ENCODE data around the gene CACNB4.
A peak's percentile ranks its signal among the peaks of the same experiment; 100 is the strongest.

CACNB4 gene

GRCh38 chr2:151815821-151816489 is 282.9 kb downstream of the CACNB4 start:
- no peak overlapping the region for H3K4me3 ChIP-seq (ENCODE audit: low read depth, low read length)
- TF ChIP-seq CTCF (IDR thresholded peaks at IDR 0.05; ENCODE audit: low read depth, low read length): no peak

- H3K4me3 ChIP-seq (ENCODE audit: low read depth, low read length): no peak overlapping the region
- no peak for TF ChIP-seq CTCF (IDR thresholded peaks at IDR 0.05; ENCODE audit: low read depth, low read length)
Measured at GRCh38 chr2:151810489-151810888, 288.4 kb downstream of the CACNB4 start.

- no peak for TF ChIP-seq CTCF (IDR thresholded peaks at IDR 0.05; ENCODE audit: low read depth, low read length)
- H3K4me3 ChIP-seq (ENCODE audit: low read depth, low read length): no peak overlapping the region
Measured at GRCh38 chr2:151809073-151809383, 289.8 kb downstream of the CACNB4 start.

GRCh38 chr2:151808258-151809072 is 290.4 kb downstream of the CACNB4 start:
- TF ChIP-seq CTCF (IDR thresholded peaks at IDR 0.05; ENCODE audit: low read depth, low read length): peak; percentile 12; the same call in 1 of the 2 replicates
- no peak overlapping the region for H3K4me3 ChIP-seq (ENCODE audit: low read depth, low read length)

- H3K4me3 ChIP-seq (ENCODE audit: low read depth, low read length): no peak overlapping the region
- no peak for TF ChIP-seq CTCF (IDR thresholded peaks at IDR 0.05; ENCODE audit: low read depth, low read length)
Measured at GRCh38 chr2:151805961-151806360, 292.9 kb downstream of the CACNB4 start.

GRCh38 chr2:151805343-151805742 is 293.5 kb downstream of the CACNB4 start:
- no peak for TF ChIP-seq CTCF (IDR thresholded peaks at IDR 0.05; ENCODE audit: low read depth, low read length)

GRCh38 chr2:151803811-151804210 is 295.0 kb downstream of the CACNB4 start:
- H3K4me3 ChIP-seq (ENCODE audit: low read depth, low read length): no peak overlapping the region
- TF ChIP-seq CTCF (IDR thresholded peaks at IDR 0.05; ENCODE audit: low read depth, low read length): no peak

More at GRCh38 chr2:151805343-151805742, 293.5 kb downstream of the CACNB4 start:
- H3K4me3 ChIP-seq (ENCODE audit: low read depth, low read length): no peak overlapping the region
